Loucy (cell line): ENCODE results near the gene TXNRD1.

Source experiments
- H2AFZ ChIP-seq: fragments of 200-600 bp; sonication (generic); 2 replicates; pipeline ENCODE4 v1.6.0; 2016; ENCODE audit warnings: antibody characterized with exemption, mild to moderate bottlenecking, low read length, moderate library complexity
- H3F3A ChIP-seq: fragments of 200-600 bp; 2 replicates; pipeline ENCODE4 v1.6.0; 2016; ENCODE audit warnings: antibody characterized with exemption, low read depth, mild to moderate bottlenecking
- H3K27me3 ChIP-seq: fragments of 200-600 bp; sonication (generic); 2 replicates; pipeline ENCODE4 v1.6.1; 2014; ENCODE audit warnings: low read length, mild to moderate bottlenecking; ENCODE audit not compliant: insufficient read depth, poor library complexity, severe bottlenecking
- H3K36me3 ChIP-seq: fragments of 200-600 bp; sonication (generic); 2 replicates; pipeline ENCODE4 v1.6.1; 2016; ENCODE audit warnings: low read length; ENCODE audit not compliant: insufficient read depth
- H3K4me1 ChIP-seq: fragments of 200-600 bp; sonication (generic); 2 replicates; pipeline ENCODE4 v1.5.1; 2014; ENCODE audit warnings: low read length, mild to moderate bottlenecking; ENCODE audit not compliant: insufficient read depth, poor library complexity, severe bottlenecking
- H3K4me2 ChIP-seq: fragments of 200-600 bp; sonication (generic); 2 replicates; pipeline ENCODE4 v1.6.0; 2014; ENCODE audit warnings: antibody characterized with exemption, low read length, low read depth, mild to moderate bottlenecking; ENCODE audit not compliant: poor library complexity, severe bottlenecking
- H3K4me3 ChIP-seq: fragments of 200-600 bp; sonication (generic); 2 replicates; pipeline ENCODE4 v1.5.1; 2014; ENCODE audit warnings: low read length, mild to moderate bottlenecking, mixed read lengths; ENCODE audit not compliant: poor library complexity, severe bottlenecking
- H3K79me2 ChIP-seq: fragments of 200-600 bp; sonication (generic); 2 replicates; pipeline ENCODE4 v1.6.1; 2014; ENCODE audit warnings: low read length; ENCODE audit not compliant: insufficient read depth
- H3K9ac ChIP-seq: fragments of 200-600 bp; sonication (generic); 2 replicates; pipeline ENCODE4 v1.6.0; 2014; ENCODE audit warnings: mild to moderate bottlenecking, low read depth, low read length, moderate library complexity; ENCODE audit not compliant: poor library complexity, severe bottlenecking
- H3K9me2 ChIP-seq: fragments of 200-600 bp; sonication (generic); replicated peaks from 2 replicates; pipeline ENCODE4 v1.6.1; 2016; ENCODE audit warnings: low read depth, low read length, mixed read lengths
- H3K9me3 ChIP-seq: fragments of 200-600 bp; sonication (generic); 2 replicates; pipeline ENCODE4 v1.6.1; 2014; ENCODE audit warnings: mild to moderate bottlenecking, antibody characterized with exemption, low read length, low read depth; ENCODE audit not compliant: insufficient read depth
- H4K20me1 ChIP-seq: fragments of 200-600 bp; sonication (generic); 2 replicates; pipeline ENCODE4 v1.6.0; 2014; ENCODE audit warnings: antibody characterized with exemption, low read length, mild to moderate bottlenecking; ENCODE audit not compliant: insufficient read depth, poor library complexity, severe bottlenecking
- EZH2phosphoT487 ChIP-seq: fragments of 200-600 bp; IDR thresholded peaks from 2 replicates; pipeline ENCODE4 v1.6.1; 2018; ENCODE audit warnings: antibody characterized with exemption, mild to moderate bottlenecking, moderate library complexity, borderline replicate concordance
- TF ChIP-seq, protein P1 (sequence below): fragments of 200-600 bp; sonication (generic); conservative IDR thresholded peaks from 2 replicates; pipeline ENCODE4 v1.5.1; 2014; ENCODE audit warnings: mild to moderate bottlenecking, antibody characterized with exemption, low read length

The TXNRD1 gene

DNA sequence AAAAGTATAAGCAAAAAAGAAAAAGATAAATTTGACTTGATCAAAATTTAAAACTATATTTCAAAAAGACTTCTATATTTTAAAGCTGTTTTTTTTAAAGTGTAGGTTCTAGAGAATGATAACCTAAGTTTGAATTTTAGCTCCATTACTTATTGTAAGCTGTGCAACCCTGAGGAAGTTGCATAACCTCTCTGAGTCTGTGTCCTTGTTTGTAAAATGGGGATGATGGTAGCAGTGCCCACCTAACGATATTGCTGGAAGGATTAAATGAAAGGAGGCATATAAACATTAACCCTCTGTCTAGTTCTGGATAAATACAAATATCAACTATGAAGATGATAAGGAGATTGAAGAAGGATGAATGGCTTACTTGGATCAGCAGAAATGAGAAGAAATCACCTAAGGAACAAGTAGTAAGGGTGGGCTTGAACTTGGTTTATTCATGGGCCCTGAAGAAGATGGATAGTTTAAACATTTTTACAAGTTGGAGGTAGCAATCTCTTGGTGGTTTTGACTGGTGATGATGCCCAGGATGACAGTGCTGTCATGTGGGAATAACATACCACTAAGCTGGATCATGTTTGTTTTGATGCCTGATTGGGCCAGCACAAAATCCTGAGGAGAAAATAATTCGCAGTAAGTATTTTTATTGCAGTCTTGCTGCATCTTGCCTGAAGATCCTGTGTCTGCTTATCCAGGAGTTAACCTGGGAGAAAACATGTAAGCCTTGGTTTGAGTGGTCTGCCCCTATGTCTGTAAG lies 35.0 kb downstream of the TXNRD1 start:
- H3K27me3 ChIP-seq, result no peaks in the 10 kb centered on the region
- no peak overlapping the region for H3K4me2 ChIP-seq
- TF ChIP-seq, protein P1, sequence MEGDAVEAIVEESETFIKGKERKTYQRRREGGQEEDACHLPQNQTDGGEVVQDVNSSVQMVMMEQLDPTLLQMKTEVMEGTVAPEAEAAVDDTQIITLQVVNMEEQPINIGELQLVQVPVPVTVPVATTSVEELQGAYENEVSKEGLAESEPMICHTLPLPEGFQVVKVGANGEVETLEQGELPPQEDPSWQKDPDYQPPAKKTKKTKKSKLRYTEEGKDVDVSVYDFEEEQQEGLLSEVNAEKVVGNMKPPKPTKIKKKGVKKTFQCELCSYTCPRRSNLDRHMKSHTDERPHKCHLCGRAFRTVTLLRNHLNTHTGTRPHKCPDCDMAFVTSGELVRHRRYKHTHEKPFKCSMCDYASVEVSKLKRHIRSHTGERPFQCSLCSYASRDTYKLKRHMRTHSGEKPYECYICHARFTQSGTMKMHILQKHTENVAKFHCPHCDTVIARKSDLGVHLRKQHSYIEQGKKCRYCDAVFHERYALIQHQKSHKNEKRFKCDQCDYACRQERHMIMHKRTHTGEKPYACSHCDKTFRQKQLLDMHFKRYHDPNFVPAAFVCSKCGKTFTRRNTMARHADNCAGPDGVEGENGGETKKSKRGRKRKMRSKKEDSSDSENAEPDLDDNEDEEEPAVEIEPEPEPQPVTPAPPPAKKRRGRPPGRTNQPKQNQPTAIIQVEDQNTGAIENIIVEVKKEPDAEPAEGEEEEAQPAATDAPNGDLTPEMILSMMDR, result no peak
- TF ChIP-seq EZH2phosphoT487, result no peak
- no peaks in the 10 kb centered on the region for H3K36me3 ChIP-seq
- no peaks in the 10 kb centered on the region for H4K20me1 ChIP-seq
- no peaks in the 10 kb centered on the region for H3K79me2 ChIP-seq
- H3K9ac ChIP-seq, result no peak overlapping the region
- H3K4me1 ChIP-seq, result no peaks in the 10 kb centered on the region
- H3F3A ChIP-seq, result no peaks in the 10 kb centered on the region
- H3K4me3 ChIP-seq, result no peak overlapping the region
- H2AFZ ChIP-seq, result no peak overlapping the region
- H3K9me2 ChIP-seq, result no peaks in the 10 kb centered on the region
- no peaks in the 10 kb centered on the region for H3K9me3 ChIP-seq

DNA sequence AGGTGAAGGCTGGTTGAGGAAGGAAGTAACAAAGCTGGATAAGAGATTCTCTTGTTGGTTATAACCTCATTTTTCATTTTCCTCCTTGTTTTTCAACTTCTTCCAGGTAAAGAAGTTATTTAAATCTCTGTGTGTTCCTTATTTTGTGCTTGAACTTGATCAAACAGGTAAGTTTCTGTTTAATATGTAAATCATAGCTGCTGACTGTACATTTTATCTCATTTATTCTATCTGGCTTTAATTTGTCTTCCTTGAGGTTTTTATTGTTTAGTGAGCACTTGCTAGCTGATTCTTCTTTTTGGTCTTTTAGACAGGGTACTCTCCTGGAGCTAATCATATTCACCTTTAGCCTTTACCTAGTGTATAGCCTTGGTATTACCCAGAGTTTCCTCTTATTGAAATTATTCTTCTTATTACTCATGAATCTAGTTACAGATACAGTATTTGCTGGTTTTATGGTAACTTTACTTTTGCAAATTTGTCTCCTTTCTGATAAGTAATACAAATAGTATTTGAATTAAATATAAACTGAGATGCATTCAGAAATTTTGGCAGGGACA lies 42.4 kb downstream of the TXNRD1 start:
- no peaks in the 10 kb centered on the region for H3K79me2 ChIP-seq
- H3K9me3 ChIP-seq, result no peaks in the 10 kb centered on the region
- no peaks in the 10 kb centered on the region for H3F3A ChIP-seq
- no peaks in the 10 kb centered on the region for H3K9me2 ChIP-seq
- H4K20me1 ChIP-seq, result no peaks in the 10 kb centered on the region
- no peak overlapping the region for H3K4me2 ChIP-seq
- H3K4me1 ChIP-seq, result peaks cover under 1% of the 10 kb centered on the region
- H3K9ac ChIP-seq, result no peak overlapping the region
- TF ChIP-seq, protein P1, result no peak
- no peak for TF ChIP-seq EZH2phosphoT487
- no peaks in the 10 kb centered on the region for H3K36me3 ChIP-seq
- H3K4me3 ChIP-seq, result no peak overlapping the region
- H3K27me3 ChIP-seq, result no peaks in the 10 kb centered on the region
- H2AFZ ChIP-seq, result no peak overlapping the region

DNA sequence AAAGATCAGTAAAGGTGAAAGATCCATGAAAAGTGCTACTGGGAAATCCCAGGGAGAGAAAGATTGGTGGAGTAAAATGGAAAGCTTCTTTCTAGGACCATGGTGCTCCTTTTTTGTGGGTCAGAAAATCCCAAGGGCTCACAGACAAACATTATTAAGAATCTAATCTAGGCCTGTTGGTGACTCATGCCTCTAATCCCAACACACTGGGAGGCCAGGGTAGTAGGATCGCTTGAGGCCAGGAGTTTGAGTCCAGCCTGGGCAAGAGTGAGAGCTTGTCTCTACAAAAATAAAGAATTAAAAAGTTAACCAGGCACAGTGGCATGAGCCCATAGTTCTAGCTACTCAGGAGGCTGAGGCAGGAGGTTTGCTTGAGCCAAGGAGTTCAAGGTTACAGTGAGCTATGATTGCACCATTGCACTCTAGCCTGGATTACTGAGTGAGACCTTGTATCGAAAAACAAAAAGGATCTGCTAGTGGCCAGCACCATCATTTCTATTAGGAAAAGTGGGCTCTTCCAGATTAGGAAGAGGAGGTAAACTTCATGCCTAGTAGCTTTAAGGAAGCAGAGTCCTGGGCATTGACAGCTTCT lies 43.0 kb downstream of the TXNRD1 start:
- Histone ChIP-seq H3K4me3 (no peak overlapping the region), H3K36me3 (no peaks in the 10 kb centered on the region), H4K20me1 (no peaks in the 10 kb centered on the region), H3K27me3 (no peaks in the 10 kb centered on the region), H3K9me3 (no peaks in the 10 kb centered on the region), H3K4me1 (peaks cover 5% of the 10 kb centered on the region), H3K4me2 (no peak overlapping the region), H3K79me2 (no peaks in the 10 kb centered on the region), H2AFZ (peak overlapping the region; percentile 27; the same call in 1 of the 2 replicates), H3K9ac (no peak overlapping the region), H3F3A (no peaks in the 10 kb centered on the region), H3K9me2 (no peaks in the 10 kb centered on the region)
- TF ChIP-seq EZH2phosphoT487, result no peak
